ENCODE measurements around the gene CSAG2.
A peak's percentile ranks its signal among the peaks of the same experiment; 100 is the strongest.
"Not testable (repeated sequence)": the region's sequence is repeated elsewhere in the genome, so short reads cannot be mapped to it uniquely, and the experiment has no call there.

Gene CSAG2, protein sequence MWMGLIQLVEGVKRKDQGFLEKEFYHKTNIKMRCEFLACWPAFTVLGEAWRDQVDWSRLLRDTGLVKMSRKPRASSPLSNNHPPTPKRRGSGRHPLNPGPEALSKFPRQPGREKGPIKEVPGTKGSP

GRCh38 chrX:152709173-152709572, at the start of gene CSAG2:
CSAG2 (minus strand) TSS chrX:152709273; CDS start chrX:152709112, 161 bp downstream.
- DNase-seq: not testable (repeated sequence)

GRCh38 chrX:152754871-152755270, 45.8 kb upstream of the CSAG2 start:
- DNase-seq: not testable (repeated sequence)

- not testable (repeated sequence) for DNase-seq
Measured at GRCh38 chrX:152753686-152754650, 44.9 kb upstream of the CSAG2 start, which contains the start of gene MAGEA2. MAGEA2 (minus strand) TSS chrX:152753842; CDS start chrX:152751363, 2,479 bp downstream.

DNA sequence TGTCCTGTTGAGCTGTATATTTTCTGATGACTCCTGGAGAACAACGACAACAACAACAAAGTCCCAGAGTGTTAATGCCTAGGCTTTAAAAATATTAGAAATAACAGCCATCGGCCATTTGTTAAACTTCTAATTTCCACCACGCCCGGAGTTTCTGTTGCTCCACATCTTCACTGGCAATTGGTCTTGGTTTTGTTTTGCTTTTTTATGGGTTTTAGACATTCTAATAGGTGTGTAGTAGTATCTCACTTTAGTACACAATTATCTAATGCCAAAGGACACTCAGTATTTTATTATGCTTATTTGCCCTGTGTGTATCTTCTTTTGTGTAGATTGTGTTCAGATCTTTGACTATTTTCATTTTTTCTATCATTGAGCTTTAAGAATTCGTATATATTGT, 29.5 kb upstream of the CSAG2 start:
- DNase-seq: no peak

DNA sequence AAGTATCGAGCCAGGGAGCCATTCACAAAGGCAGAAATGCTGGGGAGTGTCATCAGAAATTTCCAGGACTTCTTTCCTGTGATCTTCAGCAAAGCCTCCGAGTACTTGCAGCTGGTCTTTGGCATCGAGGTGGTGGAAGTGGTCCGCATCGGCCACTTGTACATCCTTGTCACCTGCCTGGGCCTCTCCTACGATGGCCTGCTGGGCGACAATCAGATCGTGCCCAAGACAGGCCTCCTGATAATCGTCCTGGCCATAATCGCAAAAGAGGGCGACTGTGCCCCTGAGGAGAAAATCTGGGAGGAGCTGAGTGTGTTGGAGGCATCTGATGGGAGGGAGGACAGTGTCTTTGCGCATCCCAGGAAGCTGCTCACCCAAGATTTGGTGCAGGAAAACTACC, 27.5 kb upstream of the CSAG2 start:
- DNase-seq: not testable (repeated sequence)

DNA sequence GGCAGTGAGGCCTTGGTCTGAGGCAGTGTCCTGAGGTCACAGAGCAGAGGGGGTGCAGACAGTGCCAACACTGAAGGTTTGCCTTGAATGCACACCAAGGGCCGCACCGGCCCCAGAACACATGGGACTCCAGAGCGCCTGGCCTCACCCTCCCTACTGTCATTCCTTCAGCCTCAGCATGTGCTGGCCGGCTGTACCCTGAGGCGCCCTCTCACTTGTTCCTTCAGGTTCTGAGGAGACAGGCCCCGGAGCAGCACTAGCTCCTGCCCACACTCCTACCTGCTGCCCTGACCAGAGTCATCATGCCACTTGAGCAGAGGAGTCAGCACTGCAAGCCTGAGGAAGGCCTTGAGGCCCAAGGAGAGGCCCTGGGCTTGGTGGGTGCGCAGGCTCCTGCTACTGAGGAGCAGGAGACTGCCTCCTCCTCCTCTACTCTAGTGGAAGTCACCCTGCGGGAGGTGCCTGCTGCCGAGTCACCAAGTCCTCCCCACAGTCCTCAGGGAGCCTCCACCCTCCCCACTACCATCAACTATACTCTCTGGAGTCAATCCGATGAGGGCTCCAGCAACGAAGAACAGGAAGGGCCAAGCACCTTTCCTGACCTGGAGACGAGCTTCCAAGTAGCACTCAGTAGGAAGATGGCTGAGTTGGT, 26.9 kb upstream of the CSAG2 start:
- DNase-seq: no peak

GRCh38 chrX:152735101-152735500, 26.0 kb upstream of the CSAG2 start:
- DNase-seq: no peak

- DNase-seq: not testable (repeated sequence)
Measured at GRCh38 chrX:152734143-152734858, 25.2 kb upstream of the CSAG2 start.

- peak; percentile 62 for DNase-seq
Measured at GRCh38 chrX:152733261-152733975, 24.3 kb upstream of the CSAG2 start, which contains the start of the genes CSAG1 and MAGEA12. CSAG1 (minus strand) TSS chrX:152733721; CDS start chrX:152732460, 1,261 bp downstream. MAGEA12 (plus strand) TSS chrX:152733757; CDS start chrX:152736162, 2,405 bp downstream.

- DNase-seq: no peak
Measured at GRCh38 chrX:152725409-152725808, 16.3 kb upstream of the CSAG2 start.

DNA sequence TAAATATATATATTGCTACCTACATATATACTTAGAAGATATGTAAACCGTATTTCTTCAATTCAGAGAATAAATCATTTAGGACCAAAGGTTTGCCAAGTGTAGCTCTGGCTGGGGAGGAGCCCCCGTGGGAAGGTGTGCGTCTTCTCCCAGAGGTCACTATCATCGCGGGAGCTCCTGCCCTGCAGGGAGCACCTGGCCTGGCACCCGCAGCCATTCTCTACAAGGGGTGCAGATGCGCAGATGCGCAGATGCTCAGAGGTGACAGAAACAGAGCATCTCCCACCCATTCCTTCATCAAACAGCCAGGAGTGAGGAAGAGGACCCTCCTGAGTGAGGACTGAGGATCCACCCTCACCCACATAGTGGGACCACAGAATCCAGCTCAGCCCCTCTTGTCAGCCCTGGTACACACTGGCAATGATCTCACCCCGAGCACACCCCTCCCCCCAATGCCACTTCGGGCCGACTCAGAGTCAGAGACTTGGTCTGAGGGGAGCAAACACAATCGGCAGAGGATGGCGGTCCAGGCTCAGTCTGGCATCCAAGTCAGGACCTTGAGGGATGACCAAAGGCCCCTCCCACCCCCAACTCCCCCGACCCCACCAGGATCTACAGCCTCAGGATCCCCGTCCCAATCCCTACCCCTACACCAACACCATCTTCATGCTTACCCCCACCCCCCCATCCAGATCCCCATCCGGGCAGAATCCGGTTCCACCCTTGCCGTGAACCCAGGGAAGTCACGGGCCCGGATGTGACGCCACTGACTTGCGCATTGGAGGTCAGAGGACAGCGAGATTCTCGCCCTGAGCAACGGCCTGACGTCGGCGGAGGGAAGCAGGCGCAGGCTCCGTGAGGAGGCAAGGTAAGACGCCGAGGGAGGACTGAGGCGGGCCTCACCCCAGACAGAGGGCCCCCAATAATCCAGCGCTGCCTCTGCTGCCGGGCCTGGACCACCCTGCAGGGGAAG, 5.0 kb upstream of the CSAG2 start, which contains the start of gene MAGEA2B:
Gene MAGEA2B (plus strand): TSS at position 814 of the 973 bp plus-strand sequence. CDS start 2,479 bp downstream, outside the sequence.
- not testable (repeated sequence) for DNase-seq

GRCh38 chrX:152713195-152713594, 4.1 kb upstream of the CSAG2 start:
- DNase-seq: not testable (repeated sequence)

DNA sequence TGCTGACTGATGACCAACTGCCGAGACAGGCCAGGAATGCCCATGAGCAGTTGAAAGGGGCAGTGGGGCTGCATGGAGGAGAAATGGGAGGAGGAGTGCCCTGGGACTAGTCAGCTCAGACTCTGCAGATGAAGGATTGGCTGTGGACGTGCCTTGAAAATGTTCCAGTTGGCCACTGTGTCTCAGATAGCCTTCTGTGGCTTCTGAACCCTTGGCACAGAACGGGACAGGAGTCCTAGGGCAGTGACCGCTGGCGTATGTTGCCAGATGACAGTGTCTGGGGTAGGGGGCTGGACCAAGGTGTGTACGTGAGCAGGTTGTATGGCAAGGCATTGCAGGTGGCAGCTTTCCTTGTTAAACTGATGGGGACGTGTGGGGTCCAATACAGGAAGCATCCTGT, 2.6 kb downstream of the CSAG2 start:
- DNase-seq: not testable (repeated sequence)

DNA sequence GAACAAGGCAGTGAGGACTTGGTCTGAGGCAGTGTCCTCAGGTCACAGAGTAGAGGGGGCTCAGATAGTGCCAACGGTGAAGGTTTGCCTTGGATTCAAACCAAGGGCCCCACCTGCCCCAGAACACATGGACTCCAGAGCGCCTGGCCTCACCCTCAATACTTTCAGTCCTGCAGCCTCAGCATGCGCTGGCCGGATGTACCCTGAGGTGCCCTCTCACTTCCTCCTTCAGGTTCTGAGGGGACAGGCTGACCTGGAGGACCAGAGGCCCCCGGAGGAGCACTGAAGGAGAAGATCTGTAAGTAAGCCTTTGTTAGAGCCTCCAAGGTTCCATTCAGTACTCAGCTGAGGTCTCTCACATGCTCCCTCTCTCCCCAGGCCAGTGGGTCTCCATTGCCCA, 8.7 kb downstream of the CSAG2 start:
- not testable (repeated sequence) for DNase-seq

DNA sequence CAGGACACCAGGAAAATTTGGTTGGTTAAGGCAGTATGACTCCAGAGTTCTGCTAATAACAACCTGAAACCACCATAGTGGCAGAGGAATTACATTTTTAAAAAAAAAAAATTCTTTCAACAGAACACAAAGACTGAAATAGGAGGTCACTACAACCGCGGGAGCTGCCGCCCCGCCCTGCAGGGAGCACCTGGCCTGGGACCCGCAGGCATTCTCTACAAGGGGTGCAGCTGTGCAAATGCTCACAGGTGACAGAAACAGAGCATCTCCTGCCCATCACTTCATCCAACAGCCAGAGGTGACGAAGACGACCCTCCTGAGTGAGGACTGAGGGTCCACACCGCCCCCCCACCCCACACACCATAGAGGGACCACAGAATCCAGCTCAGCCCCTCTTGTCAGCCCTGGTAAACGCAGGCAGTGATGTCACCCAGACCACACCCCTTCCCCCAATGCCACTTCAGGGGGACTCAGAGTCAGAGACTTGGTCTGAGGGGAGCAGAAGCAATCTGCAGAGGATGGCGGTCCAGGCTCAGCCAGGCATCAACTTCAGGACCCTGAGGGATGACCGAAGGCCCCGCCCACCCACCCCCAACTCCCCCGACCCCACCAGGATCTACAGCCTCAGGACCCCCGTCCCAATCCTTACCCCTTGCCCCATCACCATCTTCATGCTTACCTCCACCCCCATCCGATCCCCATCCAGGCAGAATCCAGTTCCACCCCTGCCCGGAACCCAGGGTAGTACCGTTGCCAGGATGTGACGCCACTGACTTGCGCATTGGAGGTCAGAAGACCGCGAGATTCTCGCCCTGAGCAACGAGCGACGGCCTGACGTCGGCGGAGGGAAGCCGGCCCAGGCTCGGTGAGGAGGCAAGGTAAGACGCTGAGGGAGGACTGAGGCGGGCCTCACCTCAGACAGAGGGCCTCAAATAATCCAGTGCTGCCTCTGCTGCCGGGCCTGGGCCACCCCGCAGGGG, 10.8 kb downstream of the CSAG2 start, which contains the start of gene MAGEA3:
Gene MAGEA3 (plus strand): TSS at position 843 of the 980 bp plus-strand sequence. CDS start 2,039 bp downstream, outside the sequence.
- not testable (repeated sequence) for DNase-seq

- not testable (repeated sequence) for DNase-seq
Measured at GRCh38 chrX:152681012-152681411, 28.1 kb downstream of the CSAG2 start.

GRCh38 chrX:152674652-152675051, 34.4 kb downstream of the CSAG2 start:
- not testable (repeated sequence) for DNase-seq

- no peak for DNase-seq
Measured at GRCh38 chrX:152674135-152674534, 34.9 kb downstream of the CSAG2 start.

GRCh38 chrX:152663086-152663485, 46.0 kb downstream of the CSAG2 start:
- no peak for DNase-seq

Measured in COR-L47 (cell line).